Measurements from ENCODE around the gene THSD4. TPM values are rescaled to one million over a fixed set of nuclear protein-coding genes. Genes with fewer than 3 reads are reported as not detected.

Gene THSD4
- polyA plus RNA-seq, 1 donor from 2014 or later, result 0.46 TPM

GRCh38 chr15:71600237-71600636 lies 485.0 kb downstream of the THSD4 start:
- TF ChIP-seq POLR2AphosphoS5 (IDR thresholded peaks at IDR 0.05) (no peak), EZH2 (IDR thresholded peaks at IDR 0.05; ENCODE audit: borderline replicate concordance, insufficient read depth, low read length, poor library complexity, severe bottlenecking) (no peak), SMC3 (conservative IDR thresholded peaks at IDR 0.05; ENCODE audit: poor library complexity) (no peak), MXI1 (conservative IDR thresholded peaks at IDR 0.05; ENCODE audit: poor library complexity, severe bottlenecking) (no peak), TAF1 (IDR thresholded peaks at IDR 0.05; ENCODE audit: low read depth) (no peak), EP300 (conservative IDR thresholded peaks at IDR 0.05; ENCODE audit: poor library complexity, severe bottlenecking) (no peak), RAD21 (conservative IDR thresholded peaks at IDR 0.05) (no peak)
- TF ChIP-seq, protein P1, sequence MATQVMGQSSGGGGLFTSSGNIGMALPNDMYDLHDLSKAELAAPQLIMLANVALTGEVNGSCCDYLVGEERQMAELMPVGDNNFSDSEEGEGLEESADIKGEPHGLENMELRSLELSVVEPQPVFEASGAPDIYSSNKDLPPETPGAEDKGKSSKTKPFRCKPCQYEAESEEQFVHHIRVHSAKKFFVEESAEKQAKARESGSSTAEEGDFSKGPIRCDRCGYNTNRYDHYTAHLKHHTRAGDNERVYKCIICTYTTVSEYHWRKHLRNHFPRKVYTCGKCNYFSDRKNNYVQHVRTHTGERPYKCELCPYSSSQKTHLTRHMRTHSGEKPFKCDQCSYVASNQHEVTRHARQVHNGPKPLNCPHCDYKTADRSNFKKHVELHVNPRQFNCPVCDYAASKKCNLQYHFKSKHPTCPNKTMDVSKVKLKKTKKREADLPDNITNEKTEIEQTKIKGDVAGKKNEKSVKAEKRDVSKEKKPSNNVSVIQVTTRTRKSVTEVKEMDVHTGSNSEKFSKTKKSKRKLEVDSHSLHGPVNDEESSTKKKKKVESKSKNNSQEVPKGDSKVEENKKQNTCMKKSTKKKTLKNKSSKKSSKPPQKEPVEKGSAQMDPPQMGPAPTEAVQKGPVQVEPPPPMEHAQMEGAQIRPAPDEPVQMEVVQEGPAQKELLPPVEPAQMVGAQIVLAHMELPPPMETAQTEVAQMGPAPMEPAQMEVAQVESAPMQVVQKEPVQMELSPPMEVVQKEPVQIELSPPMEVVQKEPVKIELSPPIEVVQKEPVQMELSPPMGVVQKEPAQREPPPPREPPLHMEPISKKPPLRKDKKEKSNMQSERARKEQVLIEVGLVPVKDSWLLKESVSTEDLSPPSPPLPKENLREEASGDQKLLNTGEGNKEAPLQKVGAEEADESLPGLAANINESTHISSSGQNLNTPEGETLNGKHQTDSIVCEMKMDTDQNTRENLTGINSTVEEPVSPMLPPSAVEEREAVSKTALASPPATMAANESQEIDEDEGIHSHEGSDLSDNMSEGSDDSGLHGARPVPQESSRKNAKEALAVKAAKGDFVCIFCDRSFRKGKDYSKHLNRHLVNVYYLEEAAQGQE (IDR thresholded peaks at IDR 0.05; ENCODE audit: borderline replicate concordance), result no peak
- TF ChIP-seq, protein P2, sequence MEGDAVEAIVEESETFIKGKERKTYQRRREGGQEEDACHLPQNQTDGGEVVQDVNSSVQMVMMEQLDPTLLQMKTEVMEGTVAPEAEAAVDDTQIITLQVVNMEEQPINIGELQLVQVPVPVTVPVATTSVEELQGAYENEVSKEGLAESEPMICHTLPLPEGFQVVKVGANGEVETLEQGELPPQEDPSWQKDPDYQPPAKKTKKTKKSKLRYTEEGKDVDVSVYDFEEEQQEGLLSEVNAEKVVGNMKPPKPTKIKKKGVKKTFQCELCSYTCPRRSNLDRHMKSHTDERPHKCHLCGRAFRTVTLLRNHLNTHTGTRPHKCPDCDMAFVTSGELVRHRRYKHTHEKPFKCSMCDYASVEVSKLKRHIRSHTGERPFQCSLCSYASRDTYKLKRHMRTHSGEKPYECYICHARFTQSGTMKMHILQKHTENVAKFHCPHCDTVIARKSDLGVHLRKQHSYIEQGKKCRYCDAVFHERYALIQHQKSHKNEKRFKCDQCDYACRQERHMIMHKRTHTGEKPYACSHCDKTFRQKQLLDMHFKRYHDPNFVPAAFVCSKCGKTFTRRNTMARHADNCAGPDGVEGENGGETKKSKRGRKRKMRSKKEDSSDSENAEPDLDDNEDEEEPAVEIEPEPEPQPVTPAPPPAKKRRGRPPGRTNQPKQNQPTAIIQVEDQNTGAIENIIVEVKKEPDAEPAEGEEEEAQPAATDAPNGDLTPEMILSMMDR (IDR thresholded peaks at IDR 0.05; ENCODE audit: poor library complexity, severe bottlenecking), result no peak
- Histone ChIP-seq H3F3A (ENCODE audit: insufficient read depth, low read length, poor library complexity, severe bottlenecking) (no peaks in the 10 kb centered on the region), H3K27me3 (ENCODE audit: insufficient read depth, low read depth, low read length) (no peaks in the 10 kb centered on the region), H3K36me3 (ENCODE audit: insufficient read depth, low read length) (no peaks in the 10 kb centered on the region), H3K9me3 (ENCODE audit: low read length) (no peaks in the 10 kb centered on the region), H3K79me2 (replicated peaks; ENCODE audit: insufficient read depth, low read length) (no peaks in the 10 kb centered on the region), H3K4me3 (ENCODE audit: low read length) (no peak overlapping the region), H3K27ac (ENCODE audit: low read length) (no peak overlapping the region), H3K9me2 (ENCODE audit: insufficient read depth, low read length) (no peaks in the 10 kb centered on the region), H4K20me1 (ENCODE audit: insufficient read depth) (no peaks in the 10 kb centered on the region), H2AFZ (ENCODE audit: low read depth, low read length) (no peak overlapping the region), H3K4me2 (ENCODE audit: low read length) (no peak overlapping the region), H3K9ac (ENCODE audit: low read length) (no peak overlapping the region)

DNA sequence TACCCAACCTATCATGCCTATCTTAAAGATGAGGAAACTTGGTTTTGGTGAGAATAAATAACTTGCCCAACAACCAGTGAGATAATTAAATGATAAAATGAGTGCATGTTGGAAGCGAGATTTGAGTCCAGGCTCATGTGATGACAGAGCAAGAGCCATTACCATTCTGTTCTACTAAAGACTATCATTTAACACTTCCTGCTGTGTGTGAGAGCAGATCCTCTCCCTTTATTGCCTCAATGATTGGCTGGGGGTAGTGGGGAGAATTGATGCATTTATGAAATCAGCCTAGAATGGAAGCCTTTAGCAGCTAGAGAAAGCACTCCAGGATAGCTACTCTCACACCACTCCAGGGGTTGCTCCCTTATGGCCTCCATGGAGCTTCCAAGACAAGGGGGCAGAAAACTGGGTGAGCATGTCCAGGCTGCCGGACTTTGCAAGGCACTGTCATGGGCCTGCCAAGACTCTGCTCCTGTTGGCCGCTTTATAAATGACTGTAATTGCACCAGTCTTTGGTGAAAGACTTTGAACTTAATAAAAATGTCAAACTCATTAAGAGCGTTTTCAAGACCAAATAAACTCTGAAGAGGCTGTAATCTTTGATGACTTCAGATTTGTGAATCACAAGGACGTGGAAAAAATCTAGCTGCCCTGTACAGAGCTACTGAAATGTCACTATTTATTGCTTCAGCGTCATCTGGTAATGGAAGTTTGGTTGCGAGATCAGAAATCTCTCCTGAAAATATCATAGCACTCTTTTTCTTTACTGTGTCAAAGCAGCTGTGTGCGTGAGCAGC lies 486.0 kb downstream of the THSD4 start:
- no peak for TF ChIP-seq EP300 (conservative IDR thresholded peaks at IDR 0.05; ENCODE audit: poor library complexity, severe bottlenecking)
- TF ChIP-seq MXI1 (conservative IDR thresholded peaks at IDR 0.05; ENCODE audit: poor library complexity, severe bottlenecking), result no peak
- no peak for TF ChIP-seq EZH2 (IDR thresholded peaks at IDR 0.05; ENCODE audit: borderline replicate concordance, insufficient read depth, low read length, poor library complexity, severe bottlenecking)
- TF ChIP-seq SMC3 (conservative IDR thresholded peaks at IDR 0.05; ENCODE audit: poor library complexity), result no peak
- peak; percentile 27 for TF ChIP-seq POLR2AphosphoS5 (IDR thresholded peaks at IDR 0.05)
- no peaks in the 10 kb centered on the region for H3F3A ChIP-seq (ENCODE audit: insufficient read depth, low read length, poor library complexity, severe bottlenecking)
- no peaks in the 10 kb centered on the region for H4K20me1 ChIP-seq (ENCODE audit: insufficient read depth)
- H3K9ac ChIP-seq (ENCODE audit: low read length), result no peak overlapping the region
- H3K4me2 ChIP-seq (ENCODE audit: low read length), result no peak overlapping the region
- no peaks in the 10 kb centered on the region for H3K9me2 ChIP-seq (ENCODE audit: insufficient read depth, low read length)
- no peak overlapping the region for H3K27ac ChIP-seq (ENCODE audit: low read length)
- H3K27me3 ChIP-seq (ENCODE audit: insufficient read depth, low read depth, low read length), result no peaks in the 10 kb centered on the region
- H3K79me2 ChIP-seq (replicated peaks; ENCODE audit: insufficient read depth, low read length), result no peaks in the 10 kb centered on the region
- H3K4me3 ChIP-seq (ENCODE audit: low read length), result no peak overlapping the region
- H3K9me3 ChIP-seq (ENCODE audit: low read length), result no peaks in the 10 kb centered on the region
- H3K36me3 ChIP-seq (ENCODE audit: insufficient read depth, low read length), result no peaks in the 10 kb centered on the region
- H2AFZ ChIP-seq (ENCODE audit: low read depth, low read length), result no peak overlapping the region

All from neural cell (in vitro differentiated cells).